ENCODE data around the gene CD4.

The CD4 gene

DNA sequence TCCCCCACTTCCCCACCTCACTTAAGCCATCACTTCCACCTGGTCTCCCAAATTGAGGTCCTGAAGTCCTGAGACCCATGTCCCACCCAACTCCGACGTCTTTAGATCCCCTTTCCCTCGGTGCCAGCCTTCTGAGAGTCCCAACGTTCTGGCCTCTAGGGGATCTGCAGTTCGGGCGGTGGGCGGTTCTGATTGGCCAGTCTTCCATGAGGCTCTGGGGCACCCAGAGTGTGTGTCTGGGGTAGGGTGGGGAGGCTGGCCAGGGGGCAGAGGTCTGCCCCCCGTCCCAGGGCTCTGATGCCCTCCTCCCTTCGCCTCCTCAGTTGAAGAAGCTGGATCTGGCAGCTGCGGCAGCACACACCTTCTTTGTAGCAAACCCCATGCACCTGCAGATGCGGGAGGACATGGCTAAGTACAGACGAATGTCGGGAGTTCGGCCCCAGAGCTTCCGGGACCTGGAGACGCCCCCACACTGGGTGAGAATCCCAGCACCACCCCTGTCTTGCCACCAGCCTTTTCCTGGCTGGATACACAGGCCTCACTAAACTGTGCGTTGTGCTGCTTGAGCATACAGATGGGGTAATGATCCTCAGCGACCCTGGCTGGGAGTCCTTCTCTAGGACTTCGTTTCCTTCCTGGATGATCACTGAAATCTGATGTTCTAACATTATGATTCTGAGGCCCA lies 40.4 kb downstream of the CD4 start:
- no peak for DNase-seq

DNA sequence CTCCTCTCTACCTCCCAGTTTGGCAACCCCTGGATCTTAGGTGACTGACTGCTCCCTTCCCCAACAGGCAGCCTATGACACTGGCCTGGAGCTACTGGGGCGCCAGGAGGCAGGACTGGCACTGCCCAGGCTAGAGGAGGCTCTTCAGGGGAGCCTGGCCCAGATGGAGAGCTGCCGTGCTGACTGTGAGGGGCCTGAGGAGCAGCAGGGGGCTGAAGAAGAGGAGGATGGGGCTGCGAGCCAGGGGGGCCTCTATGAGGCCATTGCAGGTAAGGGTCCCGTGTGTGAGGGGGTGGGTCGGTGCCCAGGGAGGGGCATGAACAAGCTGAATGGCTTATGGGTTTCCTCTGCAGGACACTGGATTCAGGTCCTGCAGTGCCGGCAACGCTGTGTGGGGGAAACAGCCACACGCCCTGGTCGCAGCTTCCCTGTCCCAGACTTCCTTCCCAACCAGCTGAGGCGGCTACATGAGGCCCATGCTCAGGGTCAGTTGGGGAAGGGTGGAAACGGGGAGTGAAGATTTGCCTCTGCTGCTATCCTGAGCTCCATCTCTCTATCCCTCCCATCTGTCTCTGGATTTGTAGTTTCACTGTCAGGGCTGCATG lies 41.1 kb downstream of the CD4 start:
- DNase-seq: no peak

DNA sequence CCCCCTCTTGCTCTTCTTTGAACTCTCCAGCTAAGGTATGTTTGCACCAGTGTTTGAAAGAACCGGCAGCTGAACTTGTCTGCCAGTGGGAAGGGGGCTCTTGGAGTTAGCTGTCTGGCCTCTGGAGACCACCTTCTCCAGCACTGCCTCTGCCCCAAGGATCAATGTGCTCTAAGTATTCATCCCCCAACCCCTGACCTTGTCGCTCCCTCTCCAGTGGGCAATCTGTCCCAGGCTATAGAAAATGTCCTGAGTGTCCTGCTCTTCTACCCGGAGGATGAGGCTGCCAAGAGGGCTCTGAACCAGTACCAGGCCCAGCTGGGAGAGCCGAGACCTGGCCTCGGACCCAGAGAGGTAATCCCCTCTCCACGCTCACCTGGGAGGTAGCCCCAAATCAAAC lies 41.7 kb downstream of the CD4 start:
- no peak for DNase-seq

DNA sequence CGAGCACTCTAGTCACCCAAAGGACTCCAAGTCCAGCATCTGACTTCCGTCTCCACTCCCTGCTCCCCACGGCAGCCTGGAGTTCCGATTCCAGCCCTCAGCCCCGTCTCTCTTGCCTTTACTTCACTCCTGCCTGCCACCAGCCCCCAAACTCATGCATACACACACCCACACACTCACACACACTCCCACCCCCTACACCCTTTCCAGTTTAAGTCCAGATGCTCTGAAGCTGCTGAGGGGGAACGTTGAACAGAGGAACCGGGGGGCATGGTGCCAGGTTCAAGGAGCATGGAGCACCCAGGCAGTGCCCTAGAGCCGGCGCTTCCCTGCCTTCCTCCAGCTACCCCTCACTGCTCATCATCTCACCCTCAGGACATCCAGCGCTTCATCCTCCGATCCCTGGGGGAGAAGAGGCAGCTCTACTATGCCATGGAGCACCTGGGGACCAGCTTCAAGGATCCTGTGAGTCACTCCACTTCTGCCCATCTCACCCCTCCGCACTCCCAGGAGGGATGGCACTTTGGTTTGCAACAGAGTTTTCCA lies 42.2 kb downstream of the CD4 start:
- DNase-seq: no peak

DNA sequence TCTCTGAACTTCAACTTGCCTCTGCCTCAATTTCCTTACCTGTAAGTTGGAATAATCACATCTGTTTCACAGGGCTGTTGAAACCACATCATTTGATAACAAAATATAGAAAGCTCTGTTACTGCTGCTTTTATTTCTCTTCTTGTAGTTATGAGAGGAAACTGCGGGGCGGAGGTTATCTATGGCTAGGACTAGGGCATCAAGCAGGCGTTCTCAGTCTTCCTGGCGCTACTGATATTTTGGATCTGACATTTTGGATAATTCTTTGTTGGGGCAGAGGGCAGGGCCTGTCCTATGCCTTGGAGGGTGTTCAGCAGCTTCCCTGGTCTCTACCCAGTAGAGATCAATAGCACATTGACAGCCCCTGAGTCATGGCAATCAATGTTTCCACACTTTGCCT lies 42.8 kb downstream of the CD4 start:
- DNase-seq: no peak

DNA sequence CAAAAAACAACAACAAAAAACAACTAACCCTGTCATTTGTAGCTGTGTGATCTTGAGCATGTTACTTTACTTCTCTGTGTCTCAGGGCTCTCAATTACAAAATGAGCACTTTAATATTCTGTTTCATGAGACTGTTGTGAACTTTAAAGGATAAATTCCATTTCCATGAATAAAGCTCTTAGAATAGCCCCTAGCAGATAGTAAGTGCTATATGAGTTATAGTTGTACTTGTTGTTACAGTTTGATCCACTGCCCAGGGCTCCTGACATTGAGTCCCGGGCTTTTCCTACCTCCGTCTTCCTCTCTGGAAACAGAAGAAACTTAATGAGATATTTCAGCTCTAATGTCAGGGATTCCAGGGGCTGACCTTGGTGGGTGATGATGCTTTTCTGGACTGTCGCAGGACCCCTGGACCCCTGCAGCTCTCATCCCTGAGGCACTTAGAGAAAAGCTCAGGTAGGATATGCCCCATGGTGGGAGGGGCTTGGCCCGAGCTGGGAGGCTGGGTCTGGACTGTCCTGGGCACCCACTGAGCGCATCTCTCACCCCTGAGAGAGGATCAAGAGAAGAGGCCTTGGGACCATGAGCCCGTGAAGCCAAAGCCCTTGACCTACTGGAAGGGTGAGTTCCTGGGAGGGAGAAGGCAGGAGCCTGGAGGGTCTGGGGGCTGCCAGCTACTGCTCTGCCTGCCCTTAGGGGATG lies 44.0 kb downstream of the CD4 start:
- no peak for DNase-seq

DNA sequence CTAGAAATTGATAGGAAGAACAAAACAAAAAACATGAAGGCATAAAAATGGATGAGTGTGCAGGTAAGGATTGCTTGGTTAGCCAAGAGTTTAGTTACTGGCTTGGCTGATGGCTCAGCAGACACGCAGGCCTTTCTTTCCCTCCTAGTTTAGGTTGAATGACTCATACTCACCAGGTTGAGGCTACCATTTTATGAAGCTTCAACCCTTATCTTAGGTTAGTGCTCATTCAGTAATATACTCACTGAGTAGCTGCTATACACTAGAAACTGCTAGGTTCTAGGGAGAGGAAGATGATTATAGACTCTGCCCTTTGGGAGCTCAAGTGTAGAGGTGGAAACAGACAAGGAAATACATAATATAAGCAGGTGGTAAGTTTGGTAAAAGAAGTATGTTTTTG lies 44.9 kb downstream of the CD4 start:
- DNase-seq: no peak

DNA sequence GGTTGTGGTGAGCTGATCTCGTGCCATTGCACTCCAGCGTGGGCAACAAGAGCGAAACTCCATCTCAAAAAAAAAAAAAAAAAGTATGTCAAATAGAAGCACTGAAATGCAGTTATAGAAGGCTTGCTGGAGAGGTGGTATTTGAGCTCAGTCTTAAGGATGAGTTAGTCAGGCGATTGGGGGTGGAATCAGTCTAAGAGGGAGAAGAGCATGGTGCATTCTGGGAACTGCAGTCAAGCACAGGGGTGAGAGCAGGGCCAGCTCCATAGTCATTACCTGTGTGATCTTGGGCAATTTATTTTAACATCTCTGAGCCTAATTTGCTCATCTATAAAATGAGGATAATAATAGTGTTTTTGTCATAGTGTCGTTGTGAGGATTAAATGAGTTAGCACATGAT lies 45.5 kb downstream of the CD4 start:
- no peak for DNase-seq

DNA sequence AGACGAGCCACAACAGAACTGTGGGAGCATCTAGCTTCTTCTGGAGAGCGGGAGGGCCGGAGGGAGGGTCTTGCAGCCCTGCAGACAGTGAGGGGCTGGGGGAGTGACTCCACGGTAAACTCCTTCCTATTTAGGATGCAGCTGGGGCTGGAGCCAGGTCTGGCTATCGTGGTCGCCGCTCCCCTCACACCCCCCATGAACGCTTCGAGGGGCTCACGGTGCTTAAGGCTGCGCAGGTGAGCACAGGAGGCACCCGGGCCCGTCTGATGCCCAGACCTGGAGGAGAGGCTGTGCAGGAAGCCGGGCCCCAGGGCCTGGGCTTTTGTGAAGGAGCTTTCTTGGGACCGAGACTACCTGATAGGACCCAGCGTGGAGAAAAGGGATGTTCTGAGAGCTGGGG lies 47.5 kb downstream of the CD4 start:
- no peak for DNase-seq

DNA sequence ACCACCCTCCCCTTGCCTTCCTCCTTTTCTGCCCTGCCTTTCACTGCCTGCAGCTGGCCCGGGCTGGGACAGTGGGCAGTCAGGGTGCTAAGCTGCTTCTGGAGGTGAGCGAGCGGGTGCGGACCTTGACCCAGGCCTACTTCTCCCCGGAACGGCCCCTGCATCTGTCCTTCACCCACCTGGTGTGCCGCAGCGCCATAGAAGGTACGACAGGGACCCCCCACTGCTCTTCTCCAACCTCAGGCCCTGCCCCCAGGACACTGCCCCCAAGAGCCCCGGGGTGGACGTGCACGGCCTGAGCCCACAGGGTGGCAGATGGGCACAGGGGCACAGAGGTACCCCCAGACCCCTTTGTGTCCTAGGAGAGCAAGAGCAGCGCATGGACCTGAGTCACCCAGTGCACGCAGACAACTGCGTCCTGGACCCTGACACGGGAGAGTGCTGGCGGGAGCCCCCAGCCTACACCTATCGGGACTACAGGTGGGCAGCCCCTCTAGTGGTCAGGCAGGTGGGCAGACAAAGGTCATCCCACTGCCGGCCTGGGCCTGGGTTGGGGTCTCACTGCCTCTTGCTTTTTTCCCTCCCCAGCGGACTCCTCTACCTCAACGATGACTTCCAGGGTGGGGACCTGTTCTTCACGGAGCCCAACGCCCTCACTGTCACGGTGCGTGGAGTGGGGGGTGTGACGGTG lies 48.2 kb downstream of the CD4 start:
- DNase-seq: no peak

DNA sequence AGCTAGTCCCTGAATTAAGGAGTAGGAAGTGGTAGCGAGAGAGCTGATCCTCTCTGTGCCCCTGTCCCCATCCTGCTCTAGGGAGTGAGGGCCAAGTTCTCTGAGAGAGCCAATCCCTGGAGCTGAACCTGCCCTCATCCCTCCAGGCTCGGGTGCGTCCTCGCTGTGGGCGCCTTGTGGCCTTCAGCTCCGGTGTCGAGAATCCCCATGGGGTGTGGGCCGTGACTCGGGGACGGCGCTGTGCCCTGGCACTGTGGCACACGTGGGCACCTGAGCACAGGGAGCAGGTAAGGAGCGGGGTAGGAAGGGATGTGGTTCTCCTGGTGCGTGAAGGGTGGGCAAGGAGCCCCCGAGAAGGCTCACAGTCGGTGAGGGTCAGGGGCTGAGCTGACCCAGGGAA lies 49.5 kb downstream of the CD4 start:
- no peak for DNase-seq

DNA sequence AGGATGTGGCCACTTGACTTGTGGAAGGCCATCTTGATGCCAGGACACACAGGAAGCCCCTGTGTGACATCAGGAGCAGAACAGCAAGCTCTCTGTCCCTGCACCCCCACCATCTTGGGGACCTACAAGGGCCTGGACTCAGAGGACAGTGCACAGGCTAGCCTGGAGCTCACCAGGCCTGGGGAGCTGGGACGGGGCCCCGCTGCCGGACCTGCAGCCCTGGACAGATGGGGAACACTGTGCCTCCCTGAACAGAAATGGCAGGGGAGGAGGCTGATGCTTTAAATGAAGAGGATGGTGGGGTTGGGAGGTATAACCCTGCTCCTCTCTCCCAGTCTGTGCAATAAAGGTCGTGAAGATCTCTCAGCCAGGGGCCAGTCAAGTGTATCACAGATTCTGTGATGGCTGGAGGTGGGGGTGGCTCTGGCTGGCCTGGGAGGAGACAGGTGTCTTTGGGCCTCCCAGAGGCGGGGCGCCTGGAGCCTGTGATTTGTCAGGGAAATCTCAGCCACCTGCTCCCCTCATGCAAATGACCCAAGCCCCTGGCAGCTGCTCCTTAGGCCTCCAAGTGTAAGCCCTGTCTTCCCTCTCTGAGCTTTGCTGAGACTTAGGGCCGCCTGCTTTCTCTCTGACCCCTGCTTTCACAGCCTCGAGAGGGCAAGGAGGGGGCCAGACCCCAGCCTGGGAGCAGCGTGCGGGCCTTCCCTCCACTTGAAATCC lies 50.3 kb downstream of the CD4 start:
- DNase-seq: no peak

DNA sequence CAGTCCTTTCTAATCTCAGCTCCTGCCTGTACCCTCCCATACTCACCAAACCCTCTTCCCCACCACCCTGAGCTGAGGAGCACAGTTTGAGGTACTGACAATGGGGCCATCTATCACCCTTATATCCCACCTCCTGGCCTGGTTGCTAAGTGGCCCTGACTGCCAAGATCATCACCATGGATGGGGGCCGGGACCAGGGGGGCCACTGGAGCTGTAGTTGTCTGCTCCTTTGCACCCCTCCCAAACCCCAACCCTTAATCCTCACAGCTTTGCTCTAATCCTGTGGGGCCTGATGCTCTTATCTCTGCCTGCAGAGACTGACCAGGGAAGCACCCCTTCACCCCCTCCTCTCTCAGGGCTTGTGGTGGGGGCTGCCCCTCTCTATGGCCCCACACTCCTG lies 51.0 kb downstream of the CD4 start:
- no peak for DNase-seq

DNA sequence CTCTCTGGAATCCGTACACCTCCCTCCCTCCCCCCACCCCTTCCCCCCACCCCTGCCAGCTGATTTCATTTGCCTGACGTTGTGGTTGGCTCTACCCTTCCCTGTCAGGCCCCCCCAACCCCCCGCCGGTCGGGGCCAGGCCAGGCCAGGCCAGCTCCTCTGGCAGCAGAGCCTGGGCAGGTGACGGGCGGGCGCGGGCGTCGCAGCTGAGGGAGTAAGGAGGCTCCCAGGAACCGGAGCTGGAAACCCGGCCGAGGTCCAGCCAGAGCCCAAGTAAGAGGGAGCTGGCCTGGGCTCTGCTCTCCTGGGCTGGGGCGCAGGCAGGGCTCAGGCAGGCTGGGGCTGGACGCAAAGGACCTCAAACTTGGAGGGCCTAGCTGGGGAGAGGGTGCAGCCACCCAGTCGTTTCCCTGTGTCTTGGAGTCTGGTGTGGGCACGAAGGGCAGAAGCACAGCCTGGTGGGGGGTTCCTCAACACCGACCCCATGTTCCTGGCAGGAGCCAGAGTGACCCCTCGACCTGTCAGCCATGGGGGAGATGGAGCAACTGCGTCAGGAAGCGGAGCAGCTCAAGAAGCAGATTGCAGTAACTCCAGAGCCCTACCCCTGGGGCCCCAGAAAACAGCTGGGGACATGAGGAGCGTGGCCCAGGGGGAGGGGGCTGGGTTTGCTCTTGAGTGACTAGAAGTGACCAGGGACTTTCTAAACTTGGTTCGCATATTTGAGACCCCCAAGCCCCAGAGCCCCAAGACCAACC lies 51.6 kb downstream of the CD4 start, which contains the start of gene GNB3:
Gene GNB3, plus strand, starts transcription at position 165 of the 755 bp plus-strand sequence. Its CDS starts 363 bp downstream, at position 528.
- DNase-seq: no peak

DNA sequence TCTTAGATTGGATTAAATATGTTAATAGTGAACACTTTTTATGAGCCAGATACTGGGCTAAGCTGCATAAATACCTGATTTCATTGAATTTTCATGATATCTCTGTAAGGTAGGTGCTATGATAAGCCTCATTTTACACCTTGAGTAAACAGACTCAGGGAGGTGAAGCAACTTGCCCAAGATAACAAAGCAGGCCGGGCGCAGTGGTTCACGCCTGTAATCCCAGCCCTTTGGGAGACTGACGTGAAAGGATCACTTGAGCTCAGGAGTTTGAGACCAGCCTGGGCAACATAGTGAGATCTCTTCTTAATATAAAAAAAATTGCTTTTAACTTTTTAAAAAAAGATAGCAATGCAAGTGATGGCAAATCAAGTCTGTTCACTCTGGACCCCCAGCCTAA lies 52.7 kb downstream of the CD4 start:
- no peak for DNase-seq

DNA sequence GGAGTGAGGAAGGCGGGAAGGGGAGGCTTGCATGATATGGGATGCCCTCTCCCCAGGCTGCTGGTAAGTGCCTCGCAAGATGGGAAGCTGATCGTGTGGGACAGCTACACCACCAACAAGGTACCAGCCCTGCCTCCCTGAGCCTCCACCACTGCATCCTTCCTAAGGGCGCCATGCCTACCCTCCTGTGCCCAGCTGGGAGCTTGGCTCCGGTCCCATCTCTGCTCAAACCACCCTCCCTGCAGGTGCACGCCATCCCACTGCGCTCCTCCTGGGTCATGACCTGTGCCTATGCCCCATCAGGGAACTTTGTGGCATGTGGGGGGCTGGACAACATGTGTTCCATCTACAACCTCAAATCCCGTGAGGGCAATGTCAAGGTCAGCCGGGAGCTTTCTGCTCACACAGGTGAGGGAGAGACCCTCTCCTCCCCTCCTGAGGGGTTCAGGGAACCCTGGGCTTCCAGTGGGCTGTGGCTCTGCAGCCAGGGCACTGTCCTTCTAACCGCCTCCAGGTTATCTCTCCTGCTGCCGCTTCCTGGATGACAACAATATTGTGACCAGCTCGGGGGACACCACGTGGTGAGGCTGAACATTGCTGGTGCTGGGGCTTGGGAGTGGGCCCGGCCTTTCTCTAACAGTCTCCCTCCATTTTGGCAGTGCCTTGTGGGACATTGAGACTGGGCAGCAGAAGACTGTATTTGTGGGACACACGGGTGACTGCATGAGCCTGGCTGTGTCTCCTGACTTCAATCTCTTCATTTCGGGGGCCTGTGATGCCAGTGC lies 54.0 kb downstream of the CD4 start:
- no peak for DNase-seq

DNA sequence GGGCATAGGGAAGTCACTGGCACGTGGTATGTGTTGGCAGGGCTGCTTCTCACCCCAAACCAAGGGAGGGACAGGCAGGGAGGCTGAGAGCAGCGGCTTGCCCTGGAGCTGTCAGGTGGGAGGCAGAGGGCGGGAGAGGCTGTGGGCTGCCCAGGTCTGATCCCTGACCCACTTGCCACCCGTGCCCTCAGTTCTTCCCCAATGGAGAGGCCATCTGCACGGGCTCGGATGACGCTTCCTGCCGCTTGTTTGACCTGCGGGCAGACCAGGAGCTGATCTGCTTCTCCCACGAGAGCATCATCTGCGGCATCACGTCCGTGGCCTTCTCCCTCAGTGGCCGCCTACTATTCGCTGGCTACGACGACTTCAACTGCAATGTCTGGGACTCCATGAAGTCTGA lies 56.1 kb downstream of the CD4 start:
- DNase-seq: no peak

DNA sequence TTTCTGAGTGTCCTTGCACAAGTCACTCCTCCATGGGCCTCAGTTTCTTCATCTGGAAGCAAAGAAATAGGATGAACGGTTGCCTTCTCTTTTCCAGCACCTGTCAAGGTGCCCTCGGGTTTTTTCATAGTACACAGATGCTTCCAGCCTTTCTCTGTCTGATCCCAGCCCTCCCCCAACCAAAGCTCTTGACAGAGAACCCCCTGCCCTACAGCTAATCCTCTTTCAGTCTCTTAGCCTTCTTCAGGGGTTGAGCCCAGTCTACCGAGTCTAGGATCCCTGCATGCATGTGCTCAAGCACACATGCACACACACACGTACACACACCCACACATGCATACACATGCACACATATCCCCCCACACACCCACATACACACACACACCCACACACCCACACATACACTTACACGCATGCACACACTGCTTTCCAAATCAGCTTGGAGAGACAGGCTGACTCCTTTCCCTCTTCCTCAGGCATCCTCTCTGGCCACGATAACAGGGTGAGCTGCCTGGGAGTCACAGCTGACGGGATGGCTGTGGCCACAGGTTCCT lies 57.1 kb downstream of the CD4 start:
- no peak for DNase-seq

DNA sequence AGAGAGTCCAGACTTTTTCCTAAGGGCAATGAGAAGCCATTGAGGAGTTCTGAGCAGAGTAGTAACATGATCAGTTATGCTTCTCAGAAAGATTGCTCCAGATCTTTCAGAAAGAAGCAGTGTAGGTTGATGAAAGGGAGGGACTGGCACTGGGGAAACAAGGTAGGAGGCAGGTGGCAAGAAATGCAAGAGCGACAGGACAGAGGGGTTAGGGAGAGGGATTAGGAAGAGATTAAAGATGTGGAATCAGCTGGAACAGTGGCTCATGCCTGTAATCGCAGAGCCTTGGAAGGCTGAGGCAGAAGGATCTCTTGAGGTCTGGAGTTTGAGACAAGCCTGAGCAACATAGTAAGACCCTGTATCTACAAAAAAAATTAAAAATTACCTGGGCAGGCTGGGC lies 58.3 kb downstream of the CD4 start:
- no peak for DNase-seq

DNA sequence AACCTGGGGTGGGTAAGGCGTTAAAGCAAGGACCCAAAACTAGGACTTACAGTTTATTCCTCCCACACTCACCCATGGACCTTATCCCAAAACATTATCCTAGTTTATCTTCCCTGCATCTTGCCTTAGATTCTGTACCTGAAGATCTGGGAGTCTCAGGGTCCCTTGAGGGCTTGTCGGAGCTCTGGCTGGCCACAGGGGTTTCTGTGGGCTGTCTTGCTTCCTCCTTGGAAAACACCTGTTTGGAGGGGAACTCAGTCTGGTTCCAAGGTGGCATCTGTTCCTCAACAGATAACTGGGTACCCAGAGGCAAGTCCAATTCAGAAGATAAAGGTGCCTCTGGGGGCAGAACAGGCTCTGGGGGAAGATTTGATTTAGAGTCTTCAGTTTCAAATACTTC lies 60.1 kb downstream of the CD4 start:
- DNase-seq: no peak

Measured in stimulated activated CD4-positive, alpha-beta T cell treated with anti-CD3 and anti-CD28 coated beads, Interleukin-12 subunit alpha, Interleukin-12 subunit beta, amount 100 ng/mL, for 4 hours (primary cell).